Measurements from ENCODE around the gene SMYD3.

Gene SMYD3

GRCh38 chr1:246141306-246141705, 365.8 kb downstream of the SMYD3 start:
- no peak for DNase-seq
- no peaks in the 10 kb centered on the region for H3K27me3 ChIP-seq (replicated peaks)
- in situ Hi-C loops (cut with HindIII; ENCODE audit: low pct_ligation_motif_present, low sequenced_read_pairs): no loop called here
- no peak overlapping the region for H3K4me3 ChIP-seq (ENCODE audit: low read depth, low read length)
- H3K36me3 ChIP-seq (replicated peaks): no peaks in the 10 kb centered on the region
- TF ChIP-seq CTCF (IDR thresholded peaks at IDR 0.05; ENCODE audit: low read depth, low read length, missing control alignments): no peak
- H3K27ac ChIP-seq: peak overlapping the region; percentile 81

- H3K27ac ChIP-seq: peak overlapping the region; percentile 84
- no peaks in the 10 kb centered on the region for H3K36me3 ChIP-seq (replicated peaks)
- no peak for TF ChIP-seq CTCF (IDR thresholded peaks at IDR 0.05; ENCODE audit: low read depth, low read length, missing control alignments)
- H3K4me3 ChIP-seq (ENCODE audit: low read depth, low read length): no peak overlapping the region
- DNase-seq: peak; percentile 74
- H3K27me3 ChIP-seq (replicated peaks): no peaks in the 10 kb centered on the region
- in situ Hi-C loops (cut with HindIII; ENCODE audit: low pct_ligation_motif_present, low sequenced_read_pairs): no loop called here
These were observed 367.3 kb downstream of the SMYD3 start for GRCh38 chr1:246139745-246140182.

GRCh38 chr1:246138781-246139180, 368.3 kb downstream of the SMYD3 start:
- Histone ChIP-seq H3K36me3 (replicated peaks) (no peaks in the 10 kb centered on the region), H3K4me3 (ENCODE audit: low read depth, low read length) (no peak overlapping the region), H3K27me3 (replicated peaks) (no peaks in the 10 kb centered on the region), H3K27ac (peak overlapping the region; percentile 84)
- in situ Hi-C loops (cut with HindIII; ENCODE audit: low pct_ligation_motif_present, low sequenced_read_pairs): no loop called here
- no peak for DNase-seq
- TF ChIP-seq CTCF (IDR thresholded peaks at IDR 0.05; ENCODE audit: low read depth, low read length, missing control alignments): no peak

GRCh38 chr1:246136477-246136876, 370.6 kb downstream of the SMYD3 start:
- Histone ChIP-seq H3K27ac (no peak overlapping the region), H3K4me3 (ENCODE audit: low read depth, low read length) (no peak overlapping the region), H3K27me3 (replicated peaks) (no peaks in the 10 kb centered on the region), H3K36me3 (replicated peaks) (no peaks in the 10 kb centered on the region)
- in situ Hi-C loops (cut with HindIII; ENCODE audit: low pct_ligation_motif_present, low sequenced_read_pairs): no loop called here
- no peak for DNase-seq
- no peak for TF ChIP-seq CTCF (IDR thresholded peaks at IDR 0.05; ENCODE audit: low read depth, low read length, missing control alignments)

GRCh38 chr1:246134789-246135188, 372.3 kb downstream of the SMYD3 start:
- Histone ChIP-seq H3K4me3 (ENCODE audit: low read depth, low read length) (no peak overlapping the region), H3K27ac (no peak overlapping the region), H3K27me3 (replicated peaks) (no peaks in the 10 kb centered on the region), H3K36me3 (replicated peaks) (no peaks in the 10 kb centered on the region)
- in situ Hi-C loops (cut with HindIII; ENCODE audit: low pct_ligation_motif_present, low sequenced_read_pairs): no loop called here
- no peak for TF ChIP-seq CTCF (IDR thresholded peaks at IDR 0.05; ENCODE audit: low read depth, low read length, missing control alignments)
- no peak for DNase-seq

- TF ChIP-seq CTCF (IDR thresholded peaks at IDR 0.05; ENCODE audit: low read depth, low read length, missing control alignments): no peak
- DNase-seq: no peak
- in situ Hi-C loops (cut with HindIII; ENCODE audit: low pct_ligation_motif_present, low sequenced_read_pairs): no loop called here
- H3K4me3 ChIP-seq (ENCODE audit: low read depth, low read length): no peak overlapping the region
- no peak overlapping the region for H3K27ac ChIP-seq
- no peaks in the 10 kb centered on the region for H3K27me3 ChIP-seq (replicated peaks)
- H3K36me3 ChIP-seq (replicated peaks): no peaks in the 10 kb centered on the region
These were observed 376.0 kb downstream of the SMYD3 start for GRCh38 chr1:246131095-246131494.
